GM10266 (cell line): ENCODE data around the gene TAS2R20.

Experiments used
- DNase-seq: peaks from one replicate; pipeline ENCODE4 v3.0.0; 2012; ENCODE audit errors: extremely low spot score
- TF ChIP-seq, protein P1 (sequence below): IDR thresholded peaks from 2 replicates; pipeline ENCODE4 v1.5.1; 2012; ENCODE audit warnings: mild to moderate bottlenecking, low read depth; ENCODE audit not compliant: control insufficient read depth, insufficient read depth; ENCODE audit errors: missing control alignments

The TAS2R20 gene

GRCh38 chr12:10986812-10987211, 11.3 kb downstream of the TAS2R20 start, which contains the start of gene TAS2R50:
TAS2R50 (minus strand) TSS chr12:10986912; CDS start chr12:10986860, 52 bp downstream.
- TF ChIP-seq, protein P1, sequence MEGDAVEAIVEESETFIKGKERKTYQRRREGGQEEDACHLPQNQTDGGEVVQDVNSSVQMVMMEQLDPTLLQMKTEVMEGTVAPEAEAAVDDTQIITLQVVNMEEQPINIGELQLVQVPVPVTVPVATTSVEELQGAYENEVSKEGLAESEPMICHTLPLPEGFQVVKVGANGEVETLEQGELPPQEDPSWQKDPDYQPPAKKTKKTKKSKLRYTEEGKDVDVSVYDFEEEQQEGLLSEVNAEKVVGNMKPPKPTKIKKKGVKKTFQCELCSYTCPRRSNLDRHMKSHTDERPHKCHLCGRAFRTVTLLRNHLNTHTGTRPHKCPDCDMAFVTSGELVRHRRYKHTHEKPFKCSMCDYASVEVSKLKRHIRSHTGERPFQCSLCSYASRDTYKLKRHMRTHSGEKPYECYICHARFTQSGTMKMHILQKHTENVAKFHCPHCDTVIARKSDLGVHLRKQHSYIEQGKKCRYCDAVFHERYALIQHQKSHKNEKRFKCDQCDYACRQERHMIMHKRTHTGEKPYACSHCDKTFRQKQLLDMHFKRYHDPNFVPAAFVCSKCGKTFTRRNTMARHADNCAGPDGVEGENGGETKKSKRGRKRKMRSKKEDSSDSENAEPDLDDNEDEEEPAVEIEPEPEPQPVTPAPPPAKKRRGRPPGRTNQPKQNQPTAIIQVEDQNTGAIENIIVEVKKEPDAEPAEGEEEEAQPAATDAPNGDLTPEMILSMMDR, result no peak
- DNase-seq, result no peak

DNA sequence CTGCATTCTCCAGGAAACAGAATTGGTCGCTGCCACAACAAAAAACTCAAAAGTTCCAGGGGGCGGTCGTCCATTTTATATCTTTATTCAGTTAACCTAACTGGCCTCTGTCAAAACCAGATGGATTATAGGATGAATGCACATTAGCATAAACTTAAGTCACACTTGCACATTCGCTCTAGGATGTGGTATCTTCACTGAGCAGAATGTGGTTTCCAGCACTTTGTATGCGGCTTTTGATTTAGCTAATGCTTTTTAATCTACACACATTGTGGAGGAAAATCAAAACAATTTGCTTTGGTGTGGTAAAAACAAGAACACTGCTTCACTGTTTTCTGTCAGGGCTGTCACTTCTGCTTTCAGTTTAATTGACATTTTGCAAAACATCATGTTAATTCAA, 15.9 kb downstream of the TAS2R20 start:
- DNase-seq, result no peak

DNA sequence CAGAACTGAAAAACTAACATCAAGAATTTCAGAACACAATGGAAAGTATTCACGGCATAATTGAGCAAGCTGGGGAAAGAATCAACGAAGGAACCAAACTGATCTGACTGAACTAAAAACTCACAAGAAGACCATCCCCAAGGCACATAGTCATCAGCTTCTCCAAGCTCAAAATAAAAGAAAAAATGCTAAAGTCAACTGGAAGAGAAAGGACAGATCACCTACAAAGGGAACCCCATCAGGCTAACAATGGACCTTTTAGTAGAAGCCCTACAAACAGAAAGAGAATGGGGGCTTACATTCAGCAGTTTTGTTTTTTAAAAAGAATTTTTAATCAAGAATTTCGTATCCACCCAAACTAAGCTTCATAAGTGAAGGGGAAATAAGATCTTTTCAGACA, 23.1 kb downstream of the TAS2R20 start:
- TF ChIP-seq, protein P1, result no peak
- no peak for DNase-seq

More for the DNA sequence above, 15.9 kb downstream of the TAS2R20 start:
- TF ChIP-seq, protein P1, result no peak

DNA sequence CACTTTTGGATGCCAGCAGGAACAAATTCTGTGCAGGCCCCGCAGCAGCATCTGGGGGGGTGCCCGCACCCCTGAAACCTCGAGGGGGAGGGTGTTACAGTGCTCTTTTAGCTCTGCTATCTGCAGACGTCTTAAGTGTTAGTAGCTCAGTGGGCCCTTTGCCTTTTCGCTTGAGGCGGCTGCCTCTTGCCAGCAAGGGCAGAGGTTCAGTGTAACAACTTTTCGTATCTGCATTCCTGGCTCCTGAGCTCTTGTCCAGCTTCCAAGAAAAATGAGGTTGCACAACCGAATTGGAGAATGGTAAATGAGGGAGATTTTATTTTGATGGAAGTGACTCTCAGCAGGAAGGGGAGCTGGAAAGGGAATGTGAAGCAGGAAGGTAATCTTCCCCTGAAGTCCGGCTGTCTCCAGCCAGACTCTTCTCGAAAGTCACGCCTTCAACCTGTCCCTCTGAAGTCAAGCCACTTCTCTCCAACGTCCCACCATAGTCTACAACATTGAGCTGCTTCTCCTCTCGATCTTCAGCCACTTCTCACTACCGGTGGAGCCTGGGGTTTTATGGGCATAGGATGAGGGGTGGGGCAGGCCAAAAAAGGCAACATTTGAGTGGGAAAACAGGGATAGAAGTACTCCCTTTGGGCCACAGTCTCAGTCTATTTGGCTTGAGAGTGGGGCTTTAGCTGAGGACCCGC, 29.2 kb downstream of the TAS2R20 start:
- TF ChIP-seq, protein P1, result no peak
- no peak for DNase-seq

DNA sequence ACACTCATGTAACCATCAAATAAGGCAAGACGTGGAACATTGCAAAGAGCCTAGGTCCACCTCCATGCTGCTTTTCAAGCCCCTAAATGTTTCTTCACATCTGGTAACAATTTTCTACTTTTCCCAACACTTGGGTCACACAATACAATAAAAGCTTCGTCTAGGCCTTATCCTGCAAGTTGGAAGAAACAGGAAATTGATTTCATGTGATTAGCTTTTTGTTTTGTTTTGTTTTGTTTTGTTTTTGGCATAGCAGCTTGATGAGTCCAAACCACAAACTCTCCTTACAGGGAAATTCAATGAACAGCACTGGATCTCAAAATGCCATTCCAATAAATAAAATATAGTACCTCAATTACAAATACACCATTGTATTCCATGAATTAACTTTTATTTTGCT, 30.7 kb downstream of the TAS2R20 start:
- TF ChIP-seq, protein P1, result no peak
- DNase-seq, result no peak

- TF ChIP-seq, protein P1, result no peak
- DNase-seq, result no peak
Observed at GRCh38 chr12:10966314-10966713, 31.8 kb downstream of the TAS2R20 start.

GRCh38 chr12:10965476-10965875, 32.6 kb downstream of the TAS2R20 start:
- DNase-seq, result no peak
- TF ChIP-seq, protein P1, result no peak
